ENCODE data around the gene CDYL.

The CDYL gene

GRCh38 chr6:4908062-4908461 is 131.9 kb downstream of the CDYL start:
- DNase-seq (ENCODE audit: low read depth in 2 of 2) = no peak

DNA sequence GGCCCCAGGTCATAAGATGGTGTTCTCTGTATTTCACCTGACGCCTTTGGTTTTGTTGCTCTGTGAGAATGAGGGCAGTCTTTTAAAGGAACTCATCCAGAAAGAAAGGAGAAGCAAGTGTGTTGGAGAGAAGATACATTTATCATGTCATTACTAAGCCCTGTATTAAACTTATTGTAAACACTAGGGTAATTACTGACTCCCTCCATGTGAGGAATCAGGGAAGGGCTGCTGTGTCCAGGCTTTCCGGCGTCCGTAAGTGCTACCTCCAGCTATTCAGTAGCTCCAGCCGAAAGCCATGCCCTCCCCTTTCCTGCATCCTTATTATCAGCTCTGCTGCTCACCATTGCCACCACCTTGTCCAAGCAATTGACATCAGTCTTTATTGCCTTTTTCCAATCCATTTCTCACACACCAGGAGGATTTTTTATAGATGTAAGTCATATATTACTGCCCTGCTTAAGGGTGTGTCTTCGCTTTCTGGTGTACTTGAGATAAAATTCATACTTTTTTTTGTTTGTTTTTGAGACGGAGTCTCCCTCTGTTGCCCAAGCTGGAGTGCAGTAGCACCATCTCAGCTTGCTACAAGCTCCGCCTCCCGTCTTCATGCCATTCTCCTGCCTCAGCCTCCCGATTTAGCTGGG is 133.0 kb downstream of the CDYL start:
- DNase-seq (ENCODE audit: low read depth in 2 of 2) = no peak

- no peak for DNase-seq (ENCODE audit: low read depth in 2 of 2)
These were observed 134.0 kb downstream of the CDYL start for GRCh38 chr6:4910037-4910760.

GRCh38 chr6:4912559-4912958 is 136.4 kb downstream of the CDYL start:
- no peak for DNase-seq (ENCODE audit: low read depth in 2 of 2)

- DNase-seq (ENCODE audit: low read depth in 2 of 2) = no peak
These were observed 137.7 kb downstream of the CDYL start for GRCh38 chr6:4913705-4914419.

DNA sequence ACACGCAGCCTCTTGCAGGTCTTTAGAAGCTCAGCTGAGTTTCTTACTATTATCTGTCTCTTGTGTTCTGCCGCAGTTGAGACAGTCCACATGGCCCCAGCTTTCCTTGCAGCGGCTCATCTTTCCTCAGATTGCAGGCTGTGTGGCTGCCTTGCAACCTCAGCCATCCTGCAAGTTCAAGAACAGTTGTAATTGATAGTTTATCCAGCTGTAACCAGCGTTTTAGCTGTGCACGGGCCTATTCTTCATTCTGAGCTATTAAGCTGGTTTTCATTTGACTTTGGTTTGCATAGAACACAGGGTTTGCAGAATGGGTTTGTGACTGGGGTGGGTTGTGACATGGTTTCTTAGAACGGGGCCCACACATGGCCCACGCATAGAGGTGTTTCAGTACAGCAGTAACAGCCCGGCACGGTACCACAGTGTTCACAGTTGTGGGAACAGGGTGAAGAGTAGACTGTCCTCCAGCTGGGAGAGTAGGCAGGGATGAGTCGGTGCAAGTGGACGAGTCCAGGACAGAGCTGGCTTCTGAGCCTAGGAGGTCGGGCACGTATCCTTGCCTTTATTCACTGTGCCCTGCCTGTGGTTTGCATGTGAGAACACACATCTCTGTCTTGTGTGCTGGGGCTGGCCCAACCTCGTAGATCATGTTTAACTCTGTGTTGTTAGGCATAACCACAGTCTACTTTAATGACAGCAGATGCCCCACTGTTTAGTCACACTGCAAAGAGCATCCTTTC is 138.4 kb downstream of the CDYL start:
- no peak for DNase-seq (ENCODE audit: low read depth in 2 of 2)

- DNase-seq (ENCODE audit: low read depth in 2 of 2) = no peak
These were observed 140.9 kb downstream of the CDYL start for GRCh38 chr6:4916954-4917561.

DNA sequence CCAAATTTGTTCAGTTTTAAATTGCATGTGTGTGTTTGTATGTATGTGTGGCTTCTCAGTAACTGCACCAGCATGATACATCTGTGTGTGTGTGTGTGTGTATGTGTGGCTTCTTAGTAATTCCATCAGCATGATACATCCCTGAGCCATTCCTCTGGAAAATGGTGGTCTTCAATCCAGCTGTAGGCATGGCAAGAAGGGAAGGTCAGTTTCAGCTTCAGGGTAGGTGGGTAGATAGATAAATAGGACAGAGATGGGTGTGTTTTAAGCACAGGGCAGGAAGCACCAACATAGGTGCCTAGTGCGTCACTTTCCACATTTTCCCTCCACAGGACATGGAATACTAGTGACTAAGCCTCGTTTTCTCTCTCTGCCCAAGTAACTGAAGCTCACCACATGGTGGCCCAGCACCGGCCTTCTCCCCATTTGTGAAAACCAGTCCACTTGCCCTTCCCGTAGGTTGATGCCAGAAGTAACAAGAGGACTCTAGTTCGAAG is 144.8 kb downstream of the CDYL start:
- DNase-seq (ENCODE audit: low read depth in 2 of 2) = no peak

GRCh38 chr6:4922488-4923037 is 146.4 kb downstream of the CDYL start:
- DNase-seq (ENCODE audit: low read depth in 2 of 2) = no peak

GRCh38 chr6:4923081-4923480 is 146.9 kb downstream of the CDYL start:
- no peak for DNase-seq (ENCODE audit: low read depth in 2 of 2)

- DNase-seq (ENCODE audit: low read depth in 2 of 2) = no peak
These were observed 148.6 kb downstream of the CDYL start for GRCh38 chr6:4924661-4925271.

GRCh38 chr6:4925580-4925979 is 149.4 kb downstream of the CDYL start:
- DNase-seq (ENCODE audit: low read depth in 2 of 2) = no peak

GRCh38 chr6:4928426-4928825 is 152.2 kb downstream of the CDYL start:
- no peak for DNase-seq (ENCODE audit: low read depth in 2 of 2)

DNA sequence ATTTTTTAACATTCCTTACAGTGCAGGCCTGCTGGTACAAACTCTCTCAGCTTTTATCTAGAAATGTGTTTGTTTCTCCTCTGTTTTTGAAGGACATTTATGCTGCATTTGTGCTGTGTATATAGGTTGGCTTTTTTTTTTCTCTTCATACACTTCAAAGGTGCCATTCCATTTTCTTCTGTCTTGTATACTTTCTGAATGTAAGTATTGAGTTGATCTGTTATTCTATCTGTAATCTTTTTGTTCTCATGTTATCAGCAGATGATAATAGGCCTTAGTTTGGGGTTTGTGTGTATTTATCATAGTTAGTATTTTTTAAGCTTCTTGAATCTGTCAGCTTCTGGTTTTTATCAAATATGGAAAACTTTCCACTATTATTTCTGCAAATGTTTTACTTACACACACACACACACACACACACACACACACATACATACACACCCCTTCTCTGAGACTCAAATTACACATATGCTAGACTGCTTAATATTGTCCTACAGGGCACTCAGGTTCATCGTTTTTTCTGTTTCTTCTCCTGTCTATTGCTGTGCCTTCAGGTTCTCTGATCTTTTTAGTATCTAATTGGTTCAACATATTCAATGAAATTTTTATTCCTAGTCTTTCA is 153.0 kb downstream of the CDYL start:
- DNase-seq (ENCODE audit: low read depth in 2 of 2) = no peak

DNA sequence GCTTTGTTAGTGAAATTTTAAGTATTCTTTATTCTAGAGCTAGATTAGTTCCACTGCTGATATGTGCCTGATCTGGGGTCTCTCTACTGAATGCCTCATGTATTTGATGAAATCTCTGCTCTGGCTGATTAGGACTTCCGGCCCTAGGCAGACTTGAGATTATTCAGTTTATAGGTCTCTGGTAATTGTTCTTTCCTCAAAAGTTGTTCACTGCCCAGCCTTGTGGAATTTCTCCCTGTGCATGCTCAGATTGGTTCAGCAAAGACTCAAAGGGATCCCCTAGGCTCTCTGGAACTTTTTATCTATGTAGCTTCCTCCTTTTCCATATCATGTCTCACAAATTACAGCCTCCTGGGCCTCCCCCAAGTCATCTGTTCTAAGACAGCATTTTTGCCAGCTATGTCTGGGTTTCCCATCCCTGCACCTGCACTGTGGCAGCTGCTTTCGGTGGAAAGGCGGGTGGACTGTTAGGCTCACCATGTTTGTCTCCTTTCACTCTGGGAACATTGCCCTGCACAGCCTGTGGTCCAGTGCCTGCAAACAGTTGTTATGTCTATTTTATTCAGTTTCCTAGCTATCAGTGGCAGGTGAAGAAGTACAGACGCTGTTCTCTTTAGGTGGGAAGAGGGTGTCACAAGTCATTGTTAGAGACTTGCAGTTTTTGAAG is 154.0 kb downstream of the CDYL start:
- DNase-seq (ENCODE audit: low read depth in 2 of 2) = no peak

GRCh38 chr6:4931530-4932227 is 155.5 kb downstream of the CDYL start:
- DNase-seq (ENCODE audit: low read depth in 2 of 2) = no peak

GRCh38 chr6:4932228-4932903 is 156.2 kb downstream of the CDYL start:
- DNase-seq (ENCODE audit: low read depth in 2 of 2) = no peak

DNA sequence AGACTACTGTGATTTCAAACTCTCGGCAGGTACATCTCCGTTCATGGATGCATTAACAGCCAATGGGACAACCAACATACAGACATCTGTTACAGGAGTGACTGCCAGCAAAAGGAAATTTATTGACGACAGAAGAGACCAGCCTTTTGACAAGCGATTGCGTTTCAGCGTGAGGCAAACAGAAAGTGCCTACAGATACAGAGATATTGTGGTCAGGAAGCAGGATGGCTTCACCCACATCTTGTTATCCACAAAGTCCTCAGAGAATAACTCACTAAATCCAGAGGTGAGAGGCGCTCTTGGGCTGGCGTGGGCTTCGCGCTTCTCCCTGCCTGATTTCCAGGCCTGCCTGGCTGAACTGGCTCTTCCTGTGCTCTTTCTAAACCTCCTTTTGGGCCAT is 159.3 kb downstream of the CDYL start:
- no peak for DNase-seq (ENCODE audit: low read depth in 2 of 2)
